NT2/D1 (cell line): Measurements from ENCODE around the gene DNAJC4.

Experiments used
- SUZ12 ChIP-seq: IDR thresholded peaks from 2 replicates; pipeline ENCODE4 v1.6.1; 2011; ENCODE audit not compliant: insufficient read length, insufficient read depth; ENCODE audit errors: extremely low read depth
- ZNF274 ChIP-seq: IDR thresholded peaks from 2 replicates; pipeline ENCODE4 v1.6.1; 2011; ENCODE audit warnings: mild to moderate bottlenecking, low read depth, low read length

GRCh38 chr11:64218628-64219353 lies 11.6 kb upstream of the DNAJC4 start:
- TF ChIP-seq ZNF274: no peak
- no peak for TF ChIP-seq SUZ12
